HCT116 (cell line): ENCODE data around the gene MEF2B. TPM values are rescaled to one million over a fixed set of nuclear protein-coding genes. Genes with fewer than 3 reads are reported as not detected.
A peak's percentile ranks its signal among the peaks of the same experiment; 100 is the strongest.
"Not testable (repeated sequence)": the region's sequence is repeated elsewhere in the genome, so short reads cannot be mapped to it uniquely, and the experiment has no call there.

ENCODE experiments used
- ATAC-seq: fragments of 200-7000 bp; cut with Tn5 transposase; 2 replicates; pipeline ENCODE4 v1.9.1; 2020; ENCODE audit warnings: mild to moderate bottlenecking, moderate library complexity
- BruUV-seq: library from RNA; stranded (reverse); fragments of 400-500 nt; replicated peaks from 2 replicates; lab custom pipeline; 2021; lab: Mats Ljungman, UMichigan
- CTCF ChIA-PET: fragments of 300-600 bp; sonication (Branson Sonifier 250); formaldehyde crosslinking; loops from one replicate; lab custom pipeline; 2021; ENCODE audit warnings: antibody characterized with exemption; lab: Charles Lee
- POLR2A ChIA-PET: fragments of 300-600, 350-600 bp; sonication (Branson Sonifier 250); formaldehyde crosslinking; loops from one replicate; lab custom pipeline; 2021; ENCODE audit warnings: antibody characterized with exemption; lab: Charles Lee
- RAD21 ChIA-PET, 2 experiments: fragments of 300-600 bp; sonication (Branson Sonifier 250); formaldehyde crosslinking; loops; one replicate each; lab custom pipeline; 2023; ENCODE audit warnings: low total read pairs in 2 of 2; ENCODE audit not compliant: uncharacterized antibody in 2 of 2, unreplicated experiment in 2 of 2, low non-redundant PET in 1 of 2; lab: Charles Lee
- DNase-seq: peaks from one replicate; pipeline ENCODE4 v3.0.0-alpha.2; 2010; ENCODE audit warnings: low read depth, low spot score
- H2AFZ ChIP-seq: fragments of 200-600 bp; shearing (Covaris generic), sonication (generic); 2 replicates; pipeline ENCODE4 v1.6.1; 2017; ENCODE audit warnings: low read depth, mixed run types, mixed read lengths, antibody characterized with exemption, low read length; ENCODE audit not compliant: poor library complexity, severe bottlenecking
- H3K27ac ChIP-seq: 2 replicates; pipeline ENCODE4 v1.5.1; 2012; ENCODE audit warnings: low read depth, low read length
- H3K27me3 ChIP-seq: fragments of 200-600 bp; sonication (generic); 2 replicates; pipeline ENCODE4 v1.6.1; 2016; ENCODE audit warnings: mixed run types, low read length, mixed read lengths; ENCODE audit not compliant: insufficient read depth
- H3K36me3 ChIP-seq, 2 experiments: fragments of 200-500 bp in 1 of 2; fragments of 200-600 bp in 1 of 2; sonication (Bioruptor generic) in 1 of 2; sonication (generic) in 1 of 2; 2 replicates each; pipeline versions ENCODE4 v1.5.1 to v1.6.1; 2014 to 2016; ENCODE audit warnings: low read length in 2 of 2, inconsistent platforms in 1 of 2, mixed read lengths in 1 of 2, mixed run types in 1 of 2; ENCODE audit not compliant: insufficient read depth in 2 of 2, control insufficient read depth in 1 of 2
- H3K4me1 ChIP-seq, 2 experiments: fragments of 200-600 bp in 1 of 2; sonication (generic) in 1 of 2; 2 replicates each; pipeline versions ENCODE4 v1.5.1 to v1.6.1; 2012 to 2017; ENCODE audit warnings: low read length in 2 of 2, inconsistent platforms in 1 of 2, mild to moderate bottlenecking in 1 of 2, mixed read lengths in 1 of 2, mixed run types in 1 of 2, moderate library complexity in 1 of 2; ENCODE audit not compliant: insufficient read depth in 2 of 2, control insufficient read depth in 1 of 2
- H3K4me2 ChIP-seq: fragments of 200-600 bp; sonication (generic); 2 replicates; pipeline ENCODE4 v1.6.1; 2017; ENCODE audit warnings: mixed run types, low read length, mixed read lengths
- H3K4me3 ChIP-seq, 2 experiments: fragments of 200-600 bp in 1 of 2; sonication (generic) in 1 of 2; replicated peaks in 1 of 2; 2 replicates each; pipeline ENCODE4 v1.5.1; 2011 to 2016; ENCODE audit warnings: low read length in 2 of 2, control low read depth in 1 of 2, low read depth in 1 of 2, mild to moderate bottlenecking in 1 of 2, mixed read lengths in 1 of 2, mixed run types in 1 of 2
- H3K79me2 ChIP-seq: fragments of 200-600 bp; sonication (generic); 2 replicates; pipeline ENCODE4 v1.6.1; 2017; ENCODE audit warnings: mild to moderate bottlenecking, mixed run types, low read length, moderate library complexity, mixed read lengths; ENCODE audit not compliant: insufficient read depth
- H3K9ac ChIP-seq: fragments of 200-600 bp; sonication (generic); 2 replicates; pipeline ENCODE4 v1.6.1; 2016; ENCODE audit warnings: low read length, mixed read lengths
- H3K9me2 ChIP-seq: fragments of 200-600 bp; sonication (generic), shearing (Covaris generic); 2 replicates; pipeline ENCODE4 v1.6.1; 2017; ENCODE audit warnings: mixed run types, mild to moderate bottlenecking, moderate library complexity; ENCODE audit not compliant: insufficient read depth
- H3K9me3 ChIP-seq, 2 experiments: fragments of 200-500 bp in 1 of 2; fragments of 200-600 bp in 1 of 2; sonication (Bioruptor generic) in 1 of 2; sonication (generic) in 1 of 2; 2 replicates each; pipeline ENCODE4 v1.6.1; 2014 to 2017; ENCODE audit warnings: low read length in 2 of 2, mixed read lengths in 2 of 2, inconsistent platforms in 1 of 2, low read depth in 1 of 2, mild to moderate bottlenecking in 1 of 2, mixed run types in 1 of 2, moderate library complexity in 1 of 2; ENCODE audit not compliant: control insufficient read depth in 1 of 2, insufficient read depth in 1 of 2
- H4K20me1 ChIP-seq: fragments of 200-600 bp; sonication (generic), shearing (Covaris generic); 2 replicates; pipeline ENCODE4 v1.6.1; 2017; ENCODE audit warnings: mixed run types, mild to moderate bottlenecking, moderate library complexity; ENCODE audit not compliant: insufficient read depth
- ATF3 ChIP-seq: IDR thresholded peaks from 2 replicates; pipeline ENCODE4 v1.6.1; 2012
- CEBPB ChIP-seq: IDR thresholded peaks from 2 replicates; pipeline ENCODE4 v1.6.1; 2012; ENCODE audit warnings: low read depth
- intact Hi-C: fragments of 100-400 bp; cut with micrococcal nuclease; formaldehyde crosslinking; loops from 2 replicates; pipeline ENCODE4 v1.10.0; 2022
- total RNA-seq: library from RNA; stranded (reverse); gene quantifications from one replicate; pipeline ENCODE4 v1.2.1, GENCODE V29; 2021; ENCODE audit not compliant: unreplicated experiment

The MEF2B gene
- total RNA-seq, 1 experiment from 2014 or later = 7.9 TPM

- intact Hi-C loops, POLR2A ChIA-PET: not testable (repeated sequence)
- CTCF ChIA-PET = interaction anchor here (1.0 kb wide), 1 partner anchor 169 kb away, joined by 3 read pairs; no protein-coding TSS in a partner anchor
Observed at GRCh38 chr19:19173243-19173642, 3.2 kb upstream of the MEF2B start.

GRCh38 chr19:19171821-19172532 lies 1.9 kb upstream of the MEF2B start:
- RAD21 ChIA-PET = no interaction called here
- Histone ChIP-seq H3K27me3 (no peaks in the 10 kb centered on the region), H3K36me3 (no peaks in the 10 kb centered on the region), H3K4me1 (peaks cover 9 to 10% of the 10 kb centered on the region in 2 experiments; a peak in 3 of 4 replicates), H3K9ac (no peak overlapping the region), H3K9me2 (no peaks in the 10 kb centered on the region), H3K79me2 (no peaks in the 10 kb centered on the region), H3K4me2 (no peak overlapping the region), H3K27ac (no peak overlapping the region; the same call in 1 of the 2 replicates), H3K4me3 (no peak overlapping the region), H2AFZ (no peak overlapping the region), H4K20me1 (no peaks in the 10 kb centered on the region), H3K9me3 (no peaks in the 10 kb centered on the region)
- DNase-seq (no peak), ATAC-seq (no peak)
- BruUV-seq = no TSS peak
- TF ChIP-seq ATF3 (no peak), CEBPB (peak; percentile 67)
- intact Hi-C loops = no loop called here
- POLR2A ChIA-PET = no interaction called here
- CTCF ChIA-PET = no interaction called here

More at GRCh38 chr19:19173243-19173642, 3.2 kb upstream of the MEF2B start:
- ATAC-seq, H3K9ac ChIP-seq, BruUV-seq, H3K9me3 ChIP-seq, RAD21 ChIA-PET, H3K4me3 ChIP-seq, DNase-seq, H3K4me2 ChIP-seq, H4K20me1 ChIP-seq, H3K27me3 ChIP-seq, H3K27ac ChIP-seq, H2AFZ ChIP-seq, H3K4me1 ChIP-seq, H3K36me3 ChIP-seq, H3K9me2 ChIP-seq, H3K79me2 ChIP-seq: not testable (repeated sequence)
